NCI-H1436 treated with DMSO at 0.1 percent for 48 hours (cell line): ENCODE measurements around the gene BBS4.
"Not testable (repeated sequence)": the region's sequence is repeated elsewhere in the genome, so short reads cannot be mapped to it uniquely, and the experiment has no call there.

ENCODE experiments used
- DNase-seq: peaks from one replicate; lab custom pipeline; 2025; lab: John Stamatoyannopoulos, UW

BBS4 gene

GRCh38 chr15:72700076-72700475 lies 14.1 kb downstream of the BBS4 start:
- no peak for DNase-seq

DNA sequence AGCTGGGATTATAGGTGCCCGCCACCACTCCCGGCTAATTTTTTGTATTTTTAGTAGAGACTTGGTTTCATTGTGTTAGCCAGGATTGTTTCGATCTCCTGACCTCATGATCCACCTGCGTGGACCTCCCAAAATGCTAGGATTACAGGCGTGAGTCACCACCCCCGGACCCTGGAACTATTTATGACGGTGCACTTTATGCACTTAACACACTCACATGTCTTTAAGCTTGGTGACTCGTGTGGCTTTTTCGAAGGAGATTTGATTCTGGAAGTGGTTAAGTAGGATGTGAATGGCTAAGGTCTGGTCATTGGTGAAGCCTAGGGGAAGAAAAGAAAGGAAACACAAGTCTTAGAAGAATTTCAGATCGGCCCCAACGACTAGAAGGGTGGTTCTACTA lies 20.3 kb downstream of the BBS4 start:
- DNase-seq, result no peak

DNA sequence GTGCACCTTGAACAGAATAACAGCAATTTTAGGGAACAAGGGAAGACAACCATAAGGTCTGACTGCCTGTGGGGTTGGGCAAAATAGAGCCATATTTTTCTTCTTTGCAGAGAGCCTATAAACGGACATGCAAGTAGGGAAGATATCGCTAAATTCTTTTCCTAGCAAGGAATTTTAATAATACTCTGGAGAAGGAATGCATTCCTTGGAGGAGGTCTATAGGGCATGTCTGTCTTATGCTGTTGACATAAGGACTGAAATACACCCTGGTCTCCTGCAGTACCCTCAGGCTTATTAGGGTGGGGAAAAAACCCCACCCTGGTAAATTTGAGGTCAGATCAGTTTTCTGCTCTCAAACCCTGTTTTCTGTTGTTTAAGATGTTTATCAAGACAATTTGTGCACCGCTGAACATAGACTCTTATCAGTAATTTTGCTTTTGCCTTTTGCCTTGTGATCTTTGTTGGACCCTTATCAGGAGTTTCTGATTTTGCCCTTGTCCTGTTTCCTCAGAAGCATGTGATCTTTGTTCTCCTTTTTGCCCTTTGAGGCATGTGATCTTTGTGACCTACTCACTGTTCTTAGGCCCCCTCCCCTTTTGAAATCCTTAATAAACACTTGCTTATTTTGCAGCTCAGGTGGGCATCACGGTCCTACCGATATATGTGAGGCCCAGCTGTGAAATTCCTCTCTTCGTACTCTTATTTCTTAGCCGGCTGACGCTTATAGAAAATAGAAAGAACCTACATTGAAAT lies 22.7 kb downstream of the BBS4 start:
- DNase-seq, result not testable (repeated sequence)

DNA sequence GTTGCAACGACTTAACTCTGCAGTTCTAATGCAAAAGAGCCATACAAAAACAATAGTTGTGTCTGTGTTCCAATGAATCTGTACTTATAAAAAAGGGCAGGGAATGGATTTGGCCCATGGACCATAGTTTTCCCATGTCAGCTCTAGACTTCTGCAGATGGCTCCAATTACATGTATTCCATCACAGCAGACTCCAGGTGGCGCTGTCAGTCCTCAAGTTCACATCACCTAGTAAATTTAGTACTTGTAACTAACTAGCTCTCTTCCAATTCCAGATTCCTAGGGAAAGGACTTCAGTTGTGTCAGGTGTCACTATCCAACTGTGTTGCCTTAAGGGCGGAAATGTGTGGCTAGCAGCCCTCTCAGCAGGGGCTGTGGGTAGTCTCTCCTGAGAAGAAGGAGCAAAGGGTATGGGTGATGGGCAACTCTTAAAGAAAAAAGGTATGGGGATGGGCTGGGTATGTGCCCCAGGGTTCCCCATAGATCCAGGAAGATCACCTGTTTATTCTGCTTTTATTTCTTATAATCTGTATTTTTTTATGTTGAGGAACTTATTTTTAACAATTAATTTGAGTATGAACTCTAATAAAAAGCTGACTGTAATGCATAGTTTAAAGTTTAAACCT lies 36.2 kb downstream of the BBS4 start:
- DNase-seq, result no peak

DNA sequence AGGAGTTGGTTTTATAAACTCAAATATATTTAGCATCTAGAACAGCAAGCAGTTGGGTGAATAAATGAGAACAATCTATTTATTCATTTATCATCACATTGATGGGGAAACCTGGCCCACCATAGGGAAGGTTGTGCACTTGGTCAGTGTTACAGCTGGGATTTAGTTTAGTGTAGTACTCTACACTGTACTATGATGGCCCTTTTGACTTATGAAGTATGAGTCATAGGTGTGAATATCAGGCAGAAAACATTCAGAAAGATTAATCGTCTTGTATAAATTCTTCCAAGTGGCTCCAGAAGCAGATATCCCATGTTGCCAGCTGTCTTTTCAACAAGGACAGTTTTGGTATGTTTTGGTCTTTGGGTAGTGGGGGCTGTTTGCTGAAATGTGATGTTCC lies 38.0 kb downstream of the BBS4 start:
- DNase-seq, result no peak

DNA sequence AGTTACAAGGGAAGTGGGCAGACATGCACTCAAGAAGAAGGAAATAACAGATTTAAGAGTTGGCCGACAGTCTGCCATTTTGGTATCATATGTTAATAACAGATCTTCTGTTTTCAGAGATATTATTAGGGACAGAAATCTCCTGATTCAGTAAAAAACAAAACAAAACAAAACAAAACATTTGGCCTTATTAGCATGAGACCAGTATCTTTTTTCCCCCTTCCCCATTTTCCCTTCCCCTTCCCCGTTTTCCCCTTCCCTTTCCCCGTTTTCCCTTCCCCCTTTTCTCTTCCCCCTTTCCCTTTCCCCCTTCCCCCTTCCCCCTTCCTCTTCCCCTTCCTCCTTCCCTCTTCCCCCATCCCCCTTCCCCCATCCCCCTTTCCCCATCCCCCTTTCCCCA lies 39.4 kb downstream of the BBS4 start:
- DNase-seq, result no peak

DNA sequence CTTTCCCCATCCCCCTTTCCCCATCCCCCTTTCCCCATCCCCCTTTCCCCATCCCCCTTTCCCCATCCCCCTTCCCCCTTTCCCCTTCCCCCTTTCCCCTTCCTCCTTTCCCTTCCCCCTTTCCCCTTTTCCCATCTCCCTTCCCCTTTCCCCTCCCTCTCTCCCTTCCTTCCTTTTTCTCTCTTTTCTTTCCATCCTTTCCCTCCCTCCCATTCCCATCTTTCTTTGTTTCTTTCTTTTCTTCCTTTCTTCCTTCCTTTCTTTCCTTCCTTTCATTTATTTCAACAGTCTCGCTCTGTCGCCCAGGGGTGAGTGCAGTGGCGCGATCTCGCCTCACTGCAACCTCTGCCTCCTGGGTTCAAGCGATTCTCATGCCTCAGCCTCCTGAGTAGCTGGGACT lies 39.8 kb downstream of the BBS4 start:
- not testable (repeated sequence) for DNase-seq

DNA sequence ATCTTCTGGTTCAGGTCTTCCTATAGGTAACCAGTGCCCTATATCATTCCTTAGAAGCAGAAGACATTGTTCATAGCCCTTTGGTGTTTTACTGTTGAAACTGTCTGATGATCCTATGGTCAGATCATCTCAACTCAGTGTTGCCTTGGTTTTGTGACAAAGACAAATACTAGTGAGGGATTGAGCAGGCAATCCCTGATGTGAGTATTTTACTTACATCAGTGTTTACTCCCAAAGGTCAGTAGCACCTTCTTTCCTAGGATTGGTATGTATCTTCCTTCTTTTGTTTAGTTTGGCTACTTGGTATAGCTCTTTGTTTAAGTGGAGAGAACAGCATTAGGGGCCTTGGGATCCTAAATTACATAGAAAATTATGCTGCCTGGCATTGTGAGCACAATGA lies 41.1 kb downstream of the BBS4 start:
- DNase-seq, result no peak

GRCh38 chr15:72728249-72728648 lies 42.2 kb downstream of the BBS4 start:
- DNase-seq, result not testable (repeated sequence)

- DNase-seq, result no peak
Observed at GRCh38 chr15:72728821-72729220, 42.8 kb downstream of the BBS4 start.

GRCh38 chr15:72732086-72732485 lies 46.1 kb downstream of the BBS4 start:
- no peak for DNase-seq

GRCh38 chr15:72732516-72732915 lies 46.5 kb downstream of the BBS4 start:
- DNase-seq, result no peak

DNA sequence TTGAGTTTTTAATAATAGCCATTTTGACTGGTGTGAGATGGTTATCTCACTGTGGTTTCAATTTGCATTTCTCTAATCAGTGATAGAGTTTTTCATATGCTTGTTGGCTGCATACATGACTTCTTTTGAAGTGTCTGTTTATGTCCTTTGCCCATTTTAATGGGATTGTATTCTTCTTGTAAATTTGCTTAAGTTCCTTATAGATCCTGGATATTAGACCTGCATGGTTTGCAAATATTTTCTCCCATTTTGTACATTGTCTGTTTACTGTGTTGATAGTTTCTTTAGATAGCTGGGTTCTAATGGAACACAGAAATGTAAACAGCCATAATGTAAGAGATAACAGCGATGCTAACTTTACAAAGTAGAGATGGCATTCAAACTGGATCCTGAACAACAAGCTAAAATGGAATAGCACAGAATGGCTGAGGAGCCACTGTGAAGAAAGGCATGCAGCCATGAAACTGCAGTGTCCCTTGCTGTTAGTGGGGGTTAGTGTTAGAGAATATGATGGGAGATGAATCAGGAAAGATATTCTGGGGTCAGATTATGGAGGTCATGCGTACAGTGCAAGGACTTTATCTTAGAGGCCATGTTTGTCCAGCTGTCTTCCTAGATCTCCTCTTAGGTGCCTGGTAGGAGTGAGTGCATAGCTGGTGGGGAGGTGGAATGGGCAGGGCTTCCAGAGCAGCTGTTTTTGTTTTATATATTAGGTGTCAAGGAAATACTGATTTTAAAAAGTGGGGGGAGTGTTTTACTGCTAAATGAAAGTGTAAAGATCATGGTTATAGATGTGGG lies 48.1 kb downstream of the BBS4 start:
- DNase-seq, result no peak

GRCh38 chr15:72735111-72735510 lies 49.1 kb downstream of the BBS4 start:
- DNase-seq, result no peak

GRCh38 chr15:72737061-72737460 lies 51.1 kb downstream of the BBS4 start:
- no peak for DNase-seq

GRCh38 chr15:72737723-72738122 lies 51.7 kb downstream of the BBS4 start:
- DNase-seq, result no peak

DNA sequence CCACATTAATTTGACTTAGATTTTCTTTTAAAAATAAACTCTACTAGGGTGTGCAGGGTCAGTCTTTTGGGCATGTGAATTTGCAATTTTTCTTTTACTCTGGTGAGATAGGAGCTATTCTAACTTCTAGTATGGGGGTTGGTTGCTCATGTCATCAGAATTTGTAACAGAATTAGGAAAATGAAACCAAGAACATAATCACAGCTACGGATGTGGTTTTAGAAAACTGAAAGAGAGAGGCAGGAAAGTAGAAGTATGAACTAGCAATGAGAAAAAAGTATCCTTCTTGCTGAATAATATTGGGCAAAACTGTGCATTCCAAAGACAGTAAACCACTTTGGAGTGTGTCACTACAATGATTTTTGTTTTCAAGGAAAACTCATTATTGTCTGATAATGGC lies 54.2 kb downstream of the BBS4 start:
- DNase-seq, result no peak

DNA sequence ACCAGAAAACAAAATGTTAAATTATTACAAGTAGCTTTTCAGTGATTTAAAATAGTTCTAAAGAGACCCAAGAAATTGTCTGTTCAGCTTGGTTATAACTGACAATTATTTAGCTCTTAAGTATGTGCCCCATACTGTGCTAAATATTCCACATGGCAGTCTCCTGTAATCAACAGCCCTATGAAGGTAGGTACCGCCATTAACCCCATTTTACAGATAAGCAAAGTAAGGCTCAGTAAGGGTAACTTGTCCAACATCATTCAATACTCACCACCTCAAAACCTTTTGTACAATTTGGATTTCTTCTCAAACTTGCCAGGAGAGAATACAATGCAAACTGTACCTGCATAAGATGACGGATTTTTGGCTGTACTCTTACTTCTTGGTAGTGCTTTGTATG lies 63.7 kb downstream of the BBS4 start:
- DNase-seq, result no peak

- DNase-seq, result no peak
Observed at GRCh38 chr15:72751751-72752455, 65.9 kb downstream of the BBS4 start.

DNA sequence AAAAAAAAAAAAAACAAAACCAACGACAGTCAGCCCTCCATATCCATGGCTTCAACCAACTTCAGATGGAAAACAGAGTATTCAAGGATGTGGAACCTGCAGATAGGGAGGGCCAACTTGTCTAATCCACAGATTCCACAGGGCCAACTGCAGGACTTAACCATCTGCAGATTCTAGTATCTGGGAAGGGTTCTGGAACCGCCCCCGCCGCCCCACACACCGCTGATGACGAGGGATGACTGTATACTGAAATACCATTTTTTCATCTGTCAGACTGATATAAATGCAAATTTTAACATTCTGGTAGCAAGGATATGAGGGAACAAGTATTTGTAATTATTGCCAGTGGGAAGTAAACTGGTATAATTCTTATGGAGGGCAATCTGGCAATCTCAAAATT lies 68.1 kb downstream of the BBS4 start:
- DNase-seq, result no peak

GRCh38 chr15:72758182-72758581 lies 72.2 kb downstream of the BBS4 start:
- DNase-seq, result no peak

- DNase-seq, result no peak
Observed at GRCh38 chr15:72760590-72761260, 74.7 kb downstream of the BBS4 start.
